HepG2 (cell line): ENCODE results near the gene PURB. TPM values are rescaled to one million over a fixed set of nuclear protein-coding genes. Genes with fewer than 3 reads are reported as not detected.

Experiments used
- CERS6 ChIP-seq: sonication (generic); formaldehyde crosslinking; IDR thresholded peaks from 2 replicates; pipeline ENCODE4 v1.5.0; 2020; ENCODE audit warnings: missing genetic modification reagents
- GATAD1 ChIP-seq: IDR thresholded peaks from 2 replicates; pipeline ENCODE4 v1.6.1; 2016; ENCODE audit warnings: missing genetic modification reagents, missing compliant biosample characterization
- HNRNPUL1 ChIP-seq: fragments of 200-400 bp; formaldehyde crosslinking; IDR thresholded peaks from 2 replicates; pipeline ENCODE4 v1.6.1; 2017; ENCODE audit warnings: low read depth, mild to moderate bottlenecking, low read length, moderate library complexity
- HOXA3 ChIP-seq: sonication (generic); formaldehyde crosslinking; IDR thresholded peaks from 2 replicates; pipeline ENCODE4 v1.5.0; 2020; ENCODE audit warnings: missing genetic modification reagents
- HOXA5 ChIP-seq: sonication (generic); formaldehyde crosslinking; IDR thresholded peaks from 2 replicates; pipeline ENCODE4 v1.4.0; 2020; ENCODE audit warnings: missing genetic modification reagents
- MTA3 ChIP-seq: sonication (generic); formaldehyde crosslinking; IDR thresholded peaks from 2 replicates; pipeline ENCODE4 v1.4.0; 2020; ENCODE audit warnings: missing genetic modification reagents
- MTF2 ChIP-seq: sonication (generic); formaldehyde crosslinking; IDR thresholded peaks from 2 replicates; pipeline ENCODE4 v1.5.0; 2020; ENCODE audit warnings: missing genetic modification reagents, borderline replicate concordance
- MZF1 ChIP-seq: sonication (generic); formaldehyde crosslinking; IDR thresholded peaks from 2 replicates; pipeline ENCODE4 v1.8.1; 2023; ENCODE audit warnings: mild to moderate bottlenecking, missing genetic modification reagents, borderline replicate concordance
- ONECUT2 ChIP-seq: sonication (generic); formaldehyde crosslinking; IDR thresholded peaks from 2 replicates; pipeline ENCODE4 v1.4.0; 2020; ENCODE audit warnings: missing genetic modification reagents
- REXO4 ChIP-seq: sonication (generic); formaldehyde crosslinking; IDR thresholded peaks from 2 replicates; pipeline ENCODE4 v1.8.0; 2022; ENCODE audit warnings: missing genetic modification reagents, mild to moderate bottlenecking, borderline replicate concordance
- RFX5 ChIP-seq: IDR thresholded peaks from 2 replicates; pipeline ENCODE4 v1.6.1; 2011; ENCODE audit warnings: low read depth, low read length, improper control_type of control experiment
- SMYD3 ChIP-seq: sonication (generic); formaldehyde crosslinking; IDR thresholded peaks from 2 replicates; pipeline ENCODE4 v1.8.1; 2023; ENCODE audit warnings: mild to moderate bottlenecking, missing genetic modification reagents
- TOPORS ChIP-seq: sonication (generic); formaldehyde crosslinking; IDR thresholded peaks from 2 replicates; pipeline ENCODE4 v1.8.0; 2023; ENCODE audit warnings: mild to moderate bottlenecking, missing genetic modification reagents
- TP53 ChIP-seq: sonication (generic); formaldehyde crosslinking; conservative IDR thresholded peaks from 2 replicates; pipeline ENCODE4 v1.4.0; 2020; ENCODE audit warnings: missing genetic modification reagents
- TRAFD1 ChIP-seq: sonication (generic); formaldehyde crosslinking; IDR thresholded peaks from 2 replicates; pipeline ENCODE4 v1.5.1; 2020; ENCODE audit warnings: missing genetic modification reagents, mild to moderate bottlenecking, borderline replicate concordance
- ZFP37 ChIP-seq: sonication (generic); formaldehyde crosslinking; IDR thresholded peaks from 2 replicates; pipeline ENCODE4 v1.4.0; 2020; ENCODE audit warnings: missing genetic modification reagents, borderline replicate concordance
- ZFP41 ChIP-seq: sonication (generic); formaldehyde crosslinking; IDR thresholded peaks from 2 replicates; pipeline ENCODE4 v1.4.0; 2020; ENCODE audit warnings: mild to moderate bottlenecking, missing genetic modification reagents, borderline replicate concordance
- ZMYM4 ChIP-seq: sonication (generic); formaldehyde crosslinking; IDR thresholded peaks from 2 replicates; pipeline ENCODE4 v1.8.1; 2023; ENCODE audit warnings: mild to moderate bottlenecking, missing genetic modification reagents
- ZNF414 ChIP-seq: sonication (generic); formaldehyde crosslinking; IDR thresholded peaks from 2 replicates; pipeline ENCODE4 v1.5.0; 2020; ENCODE audit warnings: missing genetic modification reagents
- ZNF468 ChIP-seq: sonication (generic); formaldehyde crosslinking; IDR thresholded peaks from 2 replicates; pipeline ENCODE4 v1.8.0; 2022; ENCODE audit warnings: mild to moderate bottlenecking, moderate library complexity, missing genetic modification reagents
- ZNF547 ChIP-seq: sonication (generic); formaldehyde crosslinking; IDR thresholded peaks from 2 replicates; pipeline ENCODE4 v1.5.1; 2020; ENCODE audit warnings: mild to moderate bottlenecking, missing genetic modification reagents
- ZNF570 ChIP-seq: sonication (generic); formaldehyde crosslinking; IDR thresholded peaks from 2 replicates; pipeline ENCODE4 v1.4.0; 2020; ENCODE audit warnings: mild to moderate bottlenecking, missing genetic modification reagents, borderline replicate concordance
- ZNF597 ChIP-seq: sonication (generic); formaldehyde crosslinking; IDR thresholded peaks from 2 replicates; pipeline ENCODE4 v1.5.0; 2020; ENCODE audit warnings: missing genetic modification reagents
- ZNF7 ChIP-seq: IDR thresholded peaks from 2 replicates; pipeline ENCODE4 v1.6.1; 2016; ENCODE audit warnings: missing biosample characterization, missing genetic modification reagents
- ZNF710 ChIP-seq: sonication (generic); formaldehyde crosslinking; IDR thresholded peaks from 2 replicates; pipeline ENCODE4 v1.5.0; 2020; ENCODE audit warnings: mild to moderate bottlenecking, missing genetic modification reagents, borderline replicate concordance
- polyA plus RNA-seq, 8 experiments: library from polyadenylated mRNA; depleted of rRNA in 3 of 8; stranded (reverse) in 7 of 8; unstranded in 1 of 8; fragments of >200 nt; fragmentation: Illumina TruSeq in 4 of 8; extraction: Trizol in 4 of 8; gene quantifications; 2 replicates each; pipeline versions ENCODE4 v1.2.1 to v1.2.3, GENCODE V29; 2011 to 2016; ENCODE audit warnings: low read depth in 4 of 8, missing spikeins in 1 of 8, mixed read lengths in 1 of 8; ENCODE audit not compliant: insufficient read depth in 1 of 8
- total RNA-seq, 5 experiments: library from RNA; depleted of rRNA; stranded (reverse); fragments of >200 nt; fragmentation: Illumina TruSeq; extraction: Trizol; gene quantifications; 2 replicates each; pipeline ENCODE4 v1.2.3, GENCODE V29; 2016; ENCODE audit warnings: low read depth in 1 of 5

Gene PURB
- total and polyA plus RNA-seq, 2 of the 13 experiments (the other 11 are each of a cell fraction or from before 2014, with no cell fraction given), result 2.3 to 4.3 TPM

- TF ChIP-seq ZMYM4 (CRISPR knock-in tag) (peak; percentile 95), ZNF547 (CRISPR knock-in tag) (0 out of 2 replicates have a peak, but pooled peaks have one; percentile 14), ONECUT2 (CRISPR knock-in tag) (no peak), ZNF414 (CRISPR knock-in tag) (no peak), ZNF710 (CRISPR knock-in tag) (no peak), ZFP41 (CRISPR knock-in tag) (no peak; the same call in 1 of the 2 replicates), TOPORS (CRISPR knock-in tag) (no peak), ZNF597 (no peak), MTF2 (CRISPR knock-in tag) (no peak), HNRNPUL1 (no peak), TP53 (CRISPR knock-in tag) (0 out of 2 replicates have a peak, but pooled peaks have one; percentile 69), CERS6 (no peak), SMYD3 (CRISPR knock-in tag) (peak; percentile 77; the same call in 1 of the 2 replicates), MTA3 (CRISPR knock-in tag) (no peak), ZNF570 (CRISPR knock-in tag) (no peak), TRAFD1 (no peak), MZF1 (CRISPR knock-in tag) (no peak), HOXA3 (CRISPR knock-in tag) (peak; percentile 59), ZFP37 (CRISPR knock-in tag) (no peak), HOXA5 (CRISPR knock-in tag) (peak; percentile 46; the same call in 1 of the 2 replicates), ZNF468 (CRISPR knock-in tag) (no peak), GATAD1 (CRISPR knock-in tag) (peak; percentile 84), ZNF7 (CRISPR knock-in tag) (no peak), REXO4 (CRISPR knock-in tag) (0 out of 2 replicates have a peak, but pooled peaks have one; percentile 27), RFX5 (no peak; the same call in 1 of the 2 replicates)
Observed at GRCh38 chr7:44847920-44848634, 37.3 kb downstream of the PURB start, which contains the start of gene H2AZ2 (continued).
